K562 (cell line): ENCODE measurements around the gene C22orf39. TPM values are rescaled to one million over a fixed set of nuclear protein-coding genes. Genes with fewer than 3 reads are reported as not detected.
A peak's percentile ranks its signal among the peaks of the same experiment; 100 is the strongest.

Experiments used
- ATF4 ChIP-seq: fragments of 450-650 bp; formaldehyde crosslinking; IDR thresholded peaks from 2 replicates; pipeline ENCODE4 v1.4.0; 2022; ENCODE audit warnings: mild to moderate bottlenecking, moderate library complexity
- CHD7 ChIP-seq: fragments of 200-600 bp; sonication (generic); IDR thresholded peaks from one replicate; pipeline ENCODE4 v1.6.1; 2012; ENCODE audit warnings: mild to moderate bottlenecking, low read depth, low read length, inconsistent platforms
- CXXC5 ChIP-seq: fragments of 250-450 bp; sonication (Bioruptor Pico); IDR thresholded peaks from 2 replicates; pipeline ENCODE4 v1.8.0; 2022; ENCODE audit warnings: inconsistent platforms, mild to moderate bottlenecking, moderate library complexity
- E2F6 ChIP-seq, 2 experiments: IDR thresholded peaks; 2 replicates each; pipeline ENCODE4 v1.6.1; 2011; ENCODE audit warnings: borderline replicate concordance in 1 of 2, control low read depth in 1 of 2, low read depth in 1 of 2, low read length in 1 of 2, mild to moderate bottlenecking in 1 of 2, mixed read lengths in 1 of 2, moderate library complexity in 1 of 2; ENCODE audit not compliant: insufficient read depth in 1 of 2, insufficient read length in 1 of 2, poor library complexity in 1 of 2, severe bottlenecking in 1 of 2; ENCODE audit errors: extremely low read depth in 1 of 2
- GATA2 ChIP-seq: sonication (generic); formaldehyde crosslinking; IDR thresholded peaks from 2 replicates; pipeline ENCODE4 v1.4.0; 2020; ENCODE audit warnings: mild to moderate bottlenecking, missing genetic modification reagents
- KAT2B ChIP-seq: IDR thresholded peaks from one replicate; pipeline ENCODE4 v1.6.1; 2012; ENCODE audit warnings: low read depth, mild to moderate bottlenecking, control low read depth, inconsistent platforms, low read length, moderate library complexity
- MITF ChIP-seq: IDR thresholded peaks from 2 replicates; pipeline ENCODE4 v1.6.1; 2014; ENCODE audit warnings: antibody characterized with exemption
- MXD1 ChIP-seq: fragments of 250-450 bp; sonication (Bioruptor Pico); IDR thresholded peaks from 2 replicates; pipeline ENCODE4 v1.8.0; 2021; ENCODE audit warnings: borderline replicate concordance, mild to moderate bottlenecking, moderate library complexity; ENCODE audit not compliant: poor library complexity, severe bottlenecking
- NRF1 ChIP-seq, 2 experiments: fragments of 450-650 bp; IDR thresholded peaks in 1 of 2; conservative IDR thresholded peaks in 1 of 2; 2 replicates each; pipeline ENCODE4 v1.6.1; 2014; ENCODE audit warnings: mild to moderate bottlenecking in 2 of 2
- RFX7 ChIP-seq: fragments of 250-450 bp; sonication (Bioruptor Pico); IDR thresholded peaks from 2 replicates; pipeline ENCODE4 v1.5.1; 2021; ENCODE audit warnings: mild to moderate bottlenecking
- TAF15 ChIP-seq: fragments of 200-400 bp; formaldehyde crosslinking; IDR thresholded peaks from 2 replicates; pipeline ENCODE4 v1.6.1; 2017; ENCODE audit warnings: mild to moderate bottlenecking, low read depth, low read length, moderate library complexity
- polyA plus RNA-seq, 8 experiments: library from polyadenylated mRNA; depleted of rRNA in 4 of 8; stranded (reverse) in 5 of 8; unstranded in 3 of 8; fragments of >200 nt; fragmentation: Nextera tagmentation in 2 of 8; fragmentation: Illumina TruSeq in 1 of 8; extraction: Ambion mirVana in 2 of 8; extraction: Trizol in 1 of 8; gene quantifications; 2 replicates each; pipeline versions ENCODE4 v1.2.1 to v1.2.3, GENCODE V29; 2011 to 2014; ENCODE audit warnings: inconsistent platforms in 1 of 8, missing spikeins in 1 of 8
- total RNA-seq, 7 experiments: library from RNA; depleted of rRNA in 6 of 7; stranded (reverse); fragments of >200 nt in 6 of 7; fragmentation: Illumina TruSeq in 2 of 7; extraction: Trizol in 2 of 7; gene quantifications; 2 replicates each; pipeline versions ENCODE4 v1.2.1 to v1.2.3, GENCODE V29; 2011 to 2021; ENCODE audit warnings: low replicate concordance in 1 of 7

Gene C22orf39
- total and polyA plus RNA-seq, 9 of the 15 experiments (the other 6 are each of a cell fraction or from before 2014, with no cell fraction given) = 20.4 to 139 (median 66.8) TPM

GRCh38 chr22:19476023-19476422 is 28.5 kb upstream of the C22orf39 start (continued):
- TF ChIP-seq CHD7 (peak; percentile 65), MITF (no peak), MXD1 (CRISPR knock-in tag) (no peak), ATF4 (no peak), E2F6 (IDR thresholded peaks at IDR 0.05; ENCODE audit: borderline replicate concordance in 1 of 2, extremely low read depth in 1 of 2, insufficient read depth in 1 of 2, insufficient read length in 1 of 2, low read depth in 1 of 2, low read length in 1 of 2, poor library complexity in 1 of 2, severe bottlenecking in 1 of 2) (no peak), CXXC5 (CRISPR knock-in tag) (no peak), KAT2B (no peak), TAF15 (no peak), NRF1 (conservative IDR thresholded peaks at IDR 0.05 in 1 of 2, IDR thresholded peaks at IDR 0.05 in 1 of 2) (no peak), RFX7 (CRISPR knock-in tag) (no peak), GATA2 (no peak)
